Pons (tissue), 1 donor: Measurements from ENCODE around the gene SIRT3.

Experiments used
- DNase-seq: peaks from one replicate; pipeline ENCODE4 v3.0.0-alpha.2; 2016; ENCODE audit warnings: low spot score

Gene SIRT3

GRCh38 chr11:215581-216037, 20.5 kb downstream of the SIRT3 start:
- no peak for DNase-seq

GRCh38 chr11:214083-214482, 22.1 kb downstream of the SIRT3 start:
- no peak for DNase-seq

- no peak for DNase-seq
Observed at GRCh38 chr11:213111-213510, 23.0 kb downstream of the SIRT3 start.

- DNase-seq, result no peak
Observed at GRCh38 chr11:212150-213100, 23.7 kb downstream of the SIRT3 start.

GRCh38 chr11:211741-212140, 24.4 kb downstream of the SIRT3 start:
- no peak for DNase-seq

GRCh38 chr11:211295-211694, 24.8 kb downstream of the SIRT3 start:
- DNase-seq, result no peak

- DNase-seq, result no peak
Observed at GRCh38 chr11:210803-211180, 25.4 kb downstream of the SIRT3 start.

GRCh38 chr11:210122-210802, 25.9 kb downstream of the SIRT3 start:
- no peak for DNase-seq

GRCh38 chr11:209275-210121, 26.6 kb downstream of the SIRT3 start:
- no peak for DNase-seq

GRCh38 chr11:208917-209260, 27.3 kb downstream of the SIRT3 start:
- no peak for DNase-seq

GRCh38 chr11:208181-208916, 27.8 kb downstream of the SIRT3 start:
- DNase-seq, result peak; percentile 56

GRCh38 chr11:207863-208180, 28.3 kb downstream of the SIRT3 start:
- DNase-seq, result peak; percentile 52

- DNase-seq, result peak; percentile 98
Observed at GRCh38 chr11:207208-207862, 28.8 kb downstream of the SIRT3 start, which contains the start of the genes BET1L and RIC8A. Gene BET1L (minus strand): TSS chr11:207399. CDS start chr11:207321, 78 bp downstream. Gene RIC8A (plus strand): TSS chr11:207708. CDS start chr11:208855, 1,147 bp downstream.

GRCh38 chr11:206526-207207, 29.5 kb downstream of the SIRT3 start:
- DNase-seq, result no peak

- DNase-seq, result no peak
Observed at GRCh38 chr11:206002-206384, 30.1 kb downstream of the SIRT3 start.

- DNase-seq, result no peak
Observed at GRCh38 chr11:205221-206001, 30.7 kb downstream of the SIRT3 start.

- DNase-seq, result no peak
Observed at GRCh38 chr11:204587-205109, 31.5 kb downstream of the SIRT3 start.

- no peak for DNase-seq
Observed at GRCh38 chr11:203945-204586, 32.1 kb downstream of the SIRT3 start.
